ENCODE measurements around the gene TUBE1.

GRCh38 chr6:112117554-112117953, 30.3 kb upstream of the TUBE1 start:
- no peak for TF ChIP-seq CTCF (conservative IDR thresholded peaks at IDR 0.05; ENCODE audit: low read depth, low read length)
- no peak for TF ChIP-seq EZH2 (IDR thresholded peaks at IDR 0.05; ENCODE audit: borderline replicate concordance, low read depth, low read length, poor library complexity, severe bottlenecking)
